A549 (cell line): ENCODE data around the gene LYPD6B.

Experiments
- CBX8 ChIP-seq: fragments of 200-600 bp; sonication (generic); IDR thresholded peaks from 2 replicates; pipeline ENCODE4 v1.6.1; 2016
- HOXA7 ChIP-seq: fragments of 250-450 bp; sonication (Bioruptor Pico); IDR thresholded peaks from 2 replicates; pipeline ENCODE4 v1.5.0; 2020; ENCODE audit warnings: mild to moderate bottlenecking, moderate library complexity
- JUN ChIP-seq, 2 experiments: fragments of >200 bp; sonication (Bioruptor Twin); formaldehyde crosslinking; IDR thresholded peaks; 2 replicates in 1 of 2; 3 replicates in 1 of 2; pipeline ENCODE4 v1.6.1; 2016 to 2017
- KDM5A ChIP-seq: fragments of 200-600 bp; sonication (generic); IDR thresholded peaks from 2 replicates; pipeline ENCODE4 v1.6.1; 2016; ENCODE audit warnings: antibody characterized with exemption, mild to moderate bottlenecking
- MYC ChIP-seq: IDR thresholded peaks from 2 replicates; pipeline ENCODE4 v1.6.1; 2012; ENCODE audit warnings: mild to moderate bottlenecking, inconsistent platforms, low read length, improper control_type of control experiment, borderline replicate concordance
- POLR2A ChIP-seq: IDR thresholded peaks from 2 replicates; pipeline ENCODE4 v1.6.1; 2012; ENCODE audit warnings: mild to moderate bottlenecking, low read length
- RFX5 ChIP-seq: fragments of 450-650 bp; IDR thresholded peaks from 2 replicates; pipeline ENCODE4 v1.7.1; 2014; ENCODE audit warnings: antibody characterized with exemption, mild to moderate bottlenecking, moderate library complexity
- TP53 ChIP-seq: fragments of 250-450 bp; sonication (Bioruptor Pico); IDR thresholded peaks from 2 replicates; pipeline ENCODE4 v1.5.0; 2021; ENCODE audit warnings: mild to moderate bottlenecking, moderate library complexity
- TF ChIP-seq, protein P1 (sequence below): fragments of >200 bp; sonication (Bioruptor Twin); formaldehyde crosslinking; IDR thresholded peaks from 3 replicates; pipeline ENCODE4 v1.5.1; 2016
- TF ChIP-seq, protein P2 (sequence below): fragments of 450-650 bp; IDR thresholded peaks from 2 replicates; pipeline ENCODE4 v1.6.1; 2014; ENCODE audit warnings: antibody characterized with exemption
- TF ChIP-seq, protein P3 (sequence below): IDR thresholded peaks from 2 replicates; pipeline ENCODE4 v1.6.1; 2012
- TF ChIP-seq, protein P4 (sequence below): IDR thresholded peaks from 2 replicates; pipeline ENCODE4 v1.6.1; 2012
- TF ChIP-seq, protein P5 (sequence below): fragments of 250-450 bp; sonication (Bioruptor Pico); IDR thresholded peaks from 2 replicates; pipeline ENCODE4 v1.5.0; 2021; ENCODE audit warnings: mild to moderate bottlenecking, moderate library complexity, borderline replicate concordance

DNA sequence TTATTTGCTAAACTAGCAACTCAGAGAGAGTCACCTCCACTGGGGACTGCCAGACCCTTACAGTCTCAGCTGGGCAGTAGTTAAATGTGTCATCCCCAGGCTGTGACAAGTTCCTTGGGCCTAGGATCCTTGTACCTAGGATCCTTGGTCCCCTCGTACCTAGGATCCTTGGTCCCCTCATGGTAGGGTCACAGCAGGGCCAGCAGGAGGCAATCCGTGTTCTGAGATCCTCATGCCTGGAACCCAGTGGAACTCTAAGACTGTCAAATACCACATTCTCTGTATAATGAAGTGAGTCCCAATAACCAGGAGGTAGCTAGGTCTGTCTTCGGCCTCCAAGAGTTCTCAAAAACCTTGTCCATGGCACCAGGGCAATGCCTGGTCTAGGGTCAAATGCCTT, 60.8 kb downstream of the LYPD6B start:
- TF ChIP-seq, protein P1, sequence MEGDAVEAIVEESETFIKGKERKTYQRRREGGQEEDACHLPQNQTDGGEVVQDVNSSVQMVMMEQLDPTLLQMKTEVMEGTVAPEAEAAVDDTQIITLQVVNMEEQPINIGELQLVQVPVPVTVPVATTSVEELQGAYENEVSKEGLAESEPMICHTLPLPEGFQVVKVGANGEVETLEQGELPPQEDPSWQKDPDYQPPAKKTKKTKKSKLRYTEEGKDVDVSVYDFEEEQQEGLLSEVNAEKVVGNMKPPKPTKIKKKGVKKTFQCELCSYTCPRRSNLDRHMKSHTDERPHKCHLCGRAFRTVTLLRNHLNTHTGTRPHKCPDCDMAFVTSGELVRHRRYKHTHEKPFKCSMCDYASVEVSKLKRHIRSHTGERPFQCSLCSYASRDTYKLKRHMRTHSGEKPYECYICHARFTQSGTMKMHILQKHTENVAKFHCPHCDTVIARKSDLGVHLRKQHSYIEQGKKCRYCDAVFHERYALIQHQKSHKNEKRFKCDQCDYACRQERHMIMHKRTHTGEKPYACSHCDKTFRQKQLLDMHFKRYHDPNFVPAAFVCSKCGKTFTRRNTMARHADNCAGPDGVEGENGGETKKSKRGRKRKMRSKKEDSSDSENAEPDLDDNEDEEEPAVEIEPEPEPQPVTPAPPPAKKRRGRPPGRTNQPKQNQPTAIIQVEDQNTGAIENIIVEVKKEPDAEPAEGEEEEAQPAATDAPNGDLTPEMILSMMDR = no peak
- TF ChIP-seq JUN (IDR thresholded peaks at IDR 0.05) (no peak), KDM5A (no peak), MYC (no peak), HOXA7 (no peak), POLR2A (no peak), CBX8 (no peak), RFX5 (no peak), TP53 (CRISPR knock-in tag) (no peak)
- TF ChIP-seq, protein P2, sequence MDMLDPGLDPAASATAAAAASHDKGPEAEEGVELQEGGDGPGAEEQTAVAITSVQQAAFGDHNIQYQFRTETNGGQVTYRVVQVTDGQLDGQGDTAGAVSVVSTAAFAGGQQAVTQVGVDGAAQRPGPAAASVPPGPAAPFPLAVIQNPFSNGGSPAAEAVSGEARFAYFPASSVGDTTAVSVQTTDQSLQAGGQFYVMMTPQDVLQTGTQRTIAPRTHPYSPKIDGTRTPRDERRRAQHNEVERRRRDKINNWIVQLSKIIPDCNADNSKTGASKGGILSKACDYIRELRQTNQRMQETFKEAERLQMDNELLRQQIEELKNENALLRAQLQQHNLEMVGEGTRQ = no peak
- TF ChIP-seq, protein P3, sequence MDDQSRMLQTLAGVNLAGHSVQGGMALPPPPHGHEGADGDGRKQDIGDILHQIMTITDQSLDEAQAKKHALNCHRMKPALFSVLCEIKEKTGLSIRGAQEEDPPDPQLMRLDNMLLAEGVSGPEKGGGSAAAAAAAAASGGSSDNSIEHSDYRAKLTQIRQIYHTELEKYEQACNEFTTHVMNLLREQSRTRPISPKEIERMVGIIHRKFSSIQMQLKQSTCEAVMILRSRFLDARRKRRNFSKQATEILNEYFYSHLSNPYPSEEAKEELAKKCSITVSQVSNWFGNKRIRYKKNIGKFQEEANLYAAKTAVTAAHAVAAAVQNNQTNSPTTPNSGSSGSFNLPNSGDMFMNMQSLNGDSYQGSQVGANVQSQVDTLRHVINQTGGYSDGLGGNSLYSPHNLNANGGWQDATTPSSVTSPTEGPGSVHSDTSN = no peak
- TF ChIP-seq, protein P4, sequence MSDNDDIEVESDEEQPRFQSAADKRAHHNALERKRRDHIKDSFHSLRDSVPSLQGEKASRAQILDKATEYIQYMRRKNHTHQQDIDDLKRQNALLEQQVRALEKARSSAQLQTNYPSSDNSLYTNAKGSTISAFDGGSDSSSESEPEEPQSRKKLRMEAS = no peak
- TF ChIP-seq, protein P5, sequence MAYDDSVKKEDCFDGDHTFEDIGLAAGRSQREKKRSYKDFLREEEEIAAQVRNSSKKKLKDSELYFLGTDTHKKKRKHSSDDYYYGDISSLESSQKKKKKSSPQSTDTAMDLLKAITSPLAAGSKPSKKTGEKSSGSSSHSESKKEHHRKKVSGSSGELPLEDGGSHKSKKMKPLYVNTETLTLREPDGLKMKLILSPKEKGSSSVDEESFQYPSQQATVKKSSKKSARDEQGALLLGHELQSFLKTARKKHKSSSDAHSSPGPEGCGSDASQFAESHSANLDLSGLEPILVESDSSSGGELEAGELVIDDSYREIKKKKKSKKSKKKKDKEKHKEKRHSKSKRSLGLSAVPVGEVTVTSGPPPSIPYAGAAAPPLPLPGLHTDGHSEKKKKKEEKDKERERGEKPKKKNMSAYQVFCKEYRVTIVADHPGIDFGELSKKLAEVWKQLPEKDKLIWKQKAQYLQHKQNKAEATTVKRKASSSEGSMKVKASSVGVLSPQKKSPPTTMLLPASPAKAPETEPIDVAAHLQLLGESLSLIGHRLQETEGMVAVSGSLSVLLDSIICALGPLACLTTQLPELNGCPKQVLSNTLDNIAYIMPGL (CRISPR knock-in tag) = no peak
